PC-3 (cell line): Measurements from ENCODE around the gene EPS8.

Experiments used
- EZH2phosphoT487 ChIP-seq: fragments of 300-600 bp; sonication (generic); IDR thresholded peaks from 2 replicates; pipeline ENCODE4 v1.6.1; 2018; ENCODE audit warnings: mild to moderate bottlenecking, antibody characterized with exemption, low read length, borderline replicate concordance
- TF ChIP-seq, protein P1 (sequence below): fragments of 300-600 bp; sonication (generic); conservative IDR thresholded peaks from 2 replicates; pipeline ENCODE4 v1.5.1; 2017; ENCODE audit warnings: antibody characterized with exemption, low read depth, mild to moderate bottlenecking, low read length

DNA sequence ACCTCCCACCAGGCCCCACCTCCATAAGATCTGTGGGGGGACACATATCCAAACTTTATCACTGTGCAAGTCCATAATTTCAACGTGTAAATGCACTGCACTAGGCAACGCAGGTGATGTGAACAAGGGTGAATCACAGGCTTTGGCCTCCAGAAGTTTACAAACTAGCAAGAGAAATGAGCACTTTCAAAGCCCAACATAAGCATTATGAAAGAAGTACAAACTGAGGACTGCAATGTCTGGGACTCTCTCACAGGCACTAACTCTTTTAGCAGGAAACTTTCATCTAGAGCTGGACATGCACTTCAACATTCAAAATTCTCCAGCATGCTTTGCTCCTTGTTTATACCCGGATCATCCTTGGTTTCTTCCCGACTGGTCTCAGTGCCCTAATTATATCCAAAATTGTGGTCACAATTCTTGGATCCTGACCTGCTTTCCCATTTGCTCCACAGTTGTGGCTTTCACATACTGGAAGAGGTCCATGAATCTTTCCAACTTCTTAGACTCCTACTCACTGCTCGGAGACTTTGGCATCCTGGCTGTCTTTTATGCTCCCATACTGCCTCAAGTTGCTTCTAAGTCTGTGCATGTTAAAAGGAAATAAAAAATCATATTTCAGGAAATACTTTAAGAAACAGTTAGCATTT is 48.1 kb upstream of the EPS8 start:
- TF ChIP-seq, protein P1, sequence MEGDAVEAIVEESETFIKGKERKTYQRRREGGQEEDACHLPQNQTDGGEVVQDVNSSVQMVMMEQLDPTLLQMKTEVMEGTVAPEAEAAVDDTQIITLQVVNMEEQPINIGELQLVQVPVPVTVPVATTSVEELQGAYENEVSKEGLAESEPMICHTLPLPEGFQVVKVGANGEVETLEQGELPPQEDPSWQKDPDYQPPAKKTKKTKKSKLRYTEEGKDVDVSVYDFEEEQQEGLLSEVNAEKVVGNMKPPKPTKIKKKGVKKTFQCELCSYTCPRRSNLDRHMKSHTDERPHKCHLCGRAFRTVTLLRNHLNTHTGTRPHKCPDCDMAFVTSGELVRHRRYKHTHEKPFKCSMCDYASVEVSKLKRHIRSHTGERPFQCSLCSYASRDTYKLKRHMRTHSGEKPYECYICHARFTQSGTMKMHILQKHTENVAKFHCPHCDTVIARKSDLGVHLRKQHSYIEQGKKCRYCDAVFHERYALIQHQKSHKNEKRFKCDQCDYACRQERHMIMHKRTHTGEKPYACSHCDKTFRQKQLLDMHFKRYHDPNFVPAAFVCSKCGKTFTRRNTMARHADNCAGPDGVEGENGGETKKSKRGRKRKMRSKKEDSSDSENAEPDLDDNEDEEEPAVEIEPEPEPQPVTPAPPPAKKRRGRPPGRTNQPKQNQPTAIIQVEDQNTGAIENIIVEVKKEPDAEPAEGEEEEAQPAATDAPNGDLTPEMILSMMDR: no peak
- no peak for TF ChIP-seq EZH2phosphoT487
